ENCODE results near the gene CLIC5. TPM values are rescaled to one million over a fixed set of nuclear protein-coding genes. Genes with fewer than 3 reads are reported as not detected.

Gene CLIC5
- total and polyA plus RNA-seq, 12 donors = 0.94 to 5.6 (median 1.6) TPM

GRCh38 chr6:45844986-45845385, 170.7 kb downstream of the CLIC5 start:
- no peaks in the 10 kb centered on the region for H3K4me1 ChIP-seq (replicated peaks in 1 of 2)
- intact Hi-C loops (cut with DNase I) = no loop called here
- H3K36me3 ChIP-seq (replicated peaks in 1 of 2) = no peaks in the 10 kb centered on the region
- no peak for DNase-seq
- H3K27ac ChIP-seq = no peak overlapping the region
- TF ChIP-seq CTCF (IDR thresholded peaks at IDR 0.05) = no peak
- TF ChIP-seq POLR2A (IDR thresholded peaks at IDR 0.05) = no peak
- 89 to 95% (median 94%) methylated on average over 8 of the region's 8 CpGs for WGBS, 4 donors
- H3K4me3 ChIP-seq = no peak overlapping the region
- H3K27me3 ChIP-seq = no peaks in the 10 kb centered on the region
- no peaks in the 10 kb centered on the region for H3K9me3 ChIP-seq (replicated peaks in 1 of 3)

- Histone ChIP-seq H3K36me3 (replicated peaks in 1 of 2) (no peaks in the 10 kb centered on the region), H3K27ac (no peak overlapping the region), H3K4me3 (no peak overlapping the region), H3K27me3 (no peaks in the 10 kb centered on the region), H3K9me3 (replicated peaks in 1 of 3) (no peaks in the 10 kb centered on the region), H3K4me1 (replicated peaks in 1 of 2) (no peaks in the 10 kb centered on the region)
- no peak for TF ChIP-seq POLR2A (IDR thresholded peaks at IDR 0.05)
- no peak for TF ChIP-seq CTCF (IDR thresholded peaks at IDR 0.05)
- intact Hi-C loops (cut with DNase I) = no loop called here
- DNase-seq = no peak
- WGBS, 4 donors = 68 to 81% (median 75%) methylated on average over 8 of the region's 8 CpGs
Observed at GRCh38 chr6:45843848-45844521, 171.7 kb downstream of the CLIC5 start.

DNA sequence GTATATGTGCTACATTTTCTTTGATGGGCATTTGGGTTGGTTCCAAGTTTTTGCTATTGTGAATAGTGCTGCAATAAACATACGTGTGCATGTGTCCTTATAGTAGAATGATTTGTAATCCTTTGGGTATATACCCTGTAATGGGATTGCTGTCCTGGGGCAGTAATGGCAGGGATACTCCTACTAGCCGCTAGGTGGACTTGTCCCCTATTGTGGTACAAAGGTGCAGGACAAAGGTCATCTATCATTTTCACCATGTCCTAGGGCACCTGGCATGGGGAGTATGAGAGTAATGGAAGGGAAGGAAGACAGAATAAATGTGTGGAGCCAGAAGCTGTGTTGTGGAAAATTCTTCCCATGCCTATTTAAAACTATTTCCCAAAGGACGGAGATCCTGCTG, 174.6 kb downstream of the CLIC5 start:
- intact Hi-C loops (cut with DNase I) = no loop called here
- no peaks in the 10 kb centered on the region for H3K27me3 ChIP-seq

DNA sequence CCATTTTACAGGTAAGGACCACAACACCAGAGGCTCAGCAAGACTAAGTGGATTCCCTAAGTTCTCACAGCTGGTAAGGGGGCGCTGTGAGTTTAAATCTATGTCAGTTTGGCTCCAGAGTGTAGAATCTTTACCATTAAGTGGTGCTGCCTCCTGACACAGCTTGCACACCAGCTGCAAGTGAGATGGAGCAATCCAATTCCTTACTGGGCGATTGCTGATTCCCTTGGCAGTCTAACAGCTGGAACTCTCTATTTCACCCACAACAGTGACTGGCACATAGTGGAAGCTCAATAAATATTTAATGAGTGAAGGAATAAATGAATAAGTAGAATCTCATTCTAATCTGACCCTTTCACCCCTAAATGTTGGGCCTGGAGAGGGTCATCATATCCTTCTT, 176.7 kb downstream of the CLIC5 start:
- no peak overlapping the region for H3K4me3 ChIP-seq
- no peak overlapping the region for H3K27ac ChIP-seq
- H3K36me3 ChIP-seq (replicated peaks in 1 of 2) = no peaks in the 10 kb centered on the region
- 72 to 86% (median 76%) methylated on average over 2 of the region's 2 CpGs for WGBS, 4 donors
- no peak for DNase-seq
- intact Hi-C loops (cut with DNase I) = no loop called here
- no peak for TF ChIP-seq POLR2A (IDR thresholded peaks at IDR 0.05)
- TF ChIP-seq CTCF (IDR thresholded peaks at IDR 0.05) = no peak
- no peaks in the 10 kb centered on the region for H3K4me1 ChIP-seq (replicated peaks in 1 of 2)
- H3K9me3 ChIP-seq (replicated peaks in 1 of 3) = no peaks in the 10 kb centered on the region
- H3K27me3 ChIP-seq = no peaks in the 10 kb centered on the region

More for the DNA sequence above, 174.6 kb downstream of the CLIC5 start:
- Histone ChIP-seq H3K36me3 (replicated peaks in 1 of 2) (no peaks in the 10 kb centered on the region), H3K9me3 (replicated peaks in 1 of 3) (no peaks in the 10 kb centered on the region), H3K4me3 (no peak overlapping the region), H3K4me1 (replicated peaks in 1 of 2) (no peaks in the 10 kb centered on the region), H3K27ac (no peak overlapping the region)
- DNase-seq = no peak
- TF ChIP-seq POLR2A (IDR thresholded peaks at IDR 0.05) (no peak), CTCF (IDR thresholded peaks at IDR 0.05) (no peak)
- WGBS, 4 donors = 82 to 92% (median 90%) methylated on average over 3 of the region's 3 CpGs

Measured in adrenal gland (tissue), 12 donors.